Measurements from ENCODE around the gene ATG4D.

The ATG4D gene

GRCh38 chr19:10517361-10517759, 26.3 kb upstream of the ATG4D start, which contains the start of gene S1PR5:
Gene S1PR5, minus strand, starts transcription at chr19:10517447. Its CDS starts 2,436 bp downstream, at chr19:10515011.
- 0 out of 2 replicates have a peak within 1 kb of the TSS, but pooled peaks have one; percentile 46 for H3K27ac ChIP-seq
- TF ChIP-seq POLR2AphosphoS5 (IDR thresholded peaks at IDR 0.05; ENCODE audit: borderline replicate concordance, low read depth, low read length) = no peak
- H3K4me3 ChIP-seq = peak within 1 kb of the TSS; percentile 86
- H3K9ac ChIP-seq (ENCODE audit: insufficient read length) = peak within 1 kb of the TSS; percentile 75
- no peaks in the 10 kb centered on the region for H3K9me3 ChIP-seq (ENCODE audit: low read depth, low read length)
- H3K36me3 ChIP-seq (ENCODE audit: insufficient read depth, low read length) = no peaks in the 10 kb centered on the region; the same call in 1 of the 2 replicates
- no peak for DNase-seq (ENCODE audit: low read depth, low spot score)

GRCh38 chr19:10517760-10518443, 25.8 kb upstream of the ATG4D start:
- Histone ChIP-seq H3K4me3 (peak overlapping the region; percentile 86), H3K27ac (no peak overlapping the region), H3K36me3 (ENCODE audit: insufficient read depth, low read length) (no peaks in the 10 kb centered on the region; the same call in 1 of the 2 replicates), H3K9me3 (ENCODE audit: low read depth, low read length) (no peaks in the 10 kb centered on the region), H3K9ac (ENCODE audit: insufficient read length) (peak overlapping the region; percentile 75)
- no peak for DNase-seq (ENCODE audit: low read depth, low spot score)
- TF ChIP-seq FOXP2 (optimal IDR thresholded peaks at IDR 0.05; ENCODE audit: control extremely low read depth, extremely low read length, insufficient read depth) = no peak
- TF ChIP-seq EZH2 (IDR thresholded peaks at IDR 0.05) = no peak
- TF ChIP-seq POLR2AphosphoS5 (IDR thresholded peaks at IDR 0.05; ENCODE audit: borderline replicate concordance, low read depth, low read length) = no peak

DNA sequence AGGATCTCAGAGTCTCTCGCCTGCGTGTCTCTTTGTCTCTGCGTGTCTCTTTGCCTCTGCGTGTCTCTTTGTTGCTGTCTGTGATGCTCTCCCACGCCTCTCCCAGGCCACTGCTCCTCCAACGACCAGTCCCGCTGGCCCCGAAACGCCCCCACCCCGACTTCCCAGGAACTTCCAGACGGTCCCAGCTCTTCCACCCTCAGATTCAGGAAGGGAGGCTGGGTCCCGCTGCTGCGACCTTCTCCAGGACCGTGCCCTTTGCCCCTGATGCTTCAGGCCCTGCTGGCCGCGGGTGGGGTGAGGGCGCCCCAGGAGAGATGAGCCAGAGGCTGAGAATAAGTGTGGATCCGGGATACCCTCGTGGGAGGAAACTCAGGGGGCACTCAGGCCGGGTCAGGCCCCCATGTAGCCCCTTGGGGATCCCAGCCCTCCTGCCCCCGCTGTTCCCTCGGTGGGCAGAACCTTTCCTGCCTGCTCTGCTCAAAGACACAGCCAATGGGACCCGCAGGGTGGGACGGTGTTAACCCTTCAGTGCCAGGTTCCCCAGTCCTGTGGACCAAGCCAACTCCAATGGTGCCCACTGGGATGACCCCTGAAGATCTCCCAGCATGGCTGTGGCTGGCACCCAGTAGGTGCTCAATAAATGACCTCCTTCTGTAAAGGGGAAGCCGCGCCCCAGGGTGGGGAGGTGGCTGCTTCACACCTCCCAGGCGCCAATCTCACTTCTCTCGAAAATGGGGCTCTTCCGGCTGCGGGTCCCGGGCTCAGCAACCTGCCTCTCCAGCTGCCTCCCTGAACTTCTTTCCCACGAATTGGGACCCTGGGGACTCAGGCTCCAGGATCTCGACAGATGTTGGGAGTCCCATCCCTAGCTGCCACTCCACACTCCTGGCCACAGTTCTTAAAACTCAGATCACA, 25.0 kb upstream of the ATG4D start:
- Histone ChIP-seq H3K9ac (ENCODE audit: insufficient read length) (no peak overlapping the region), H3K4me3 (peak overlapping the region; percentile 86; the same call in 1 of the 2 replicates), H3K27ac (no peak overlapping the region), H3K36me3 (ENCODE audit: insufficient read depth, low read length) (no peaks in the 10 kb centered on the region; the same call in 1 of the 2 replicates), H3K9me3 (ENCODE audit: low read depth, low read length) (no peaks in the 10 kb centered on the region)
- no peak for DNase-seq (ENCODE audit: low read depth, low spot score)
- TF ChIP-seq FOXP2 (optimal IDR thresholded peaks at IDR 0.05; ENCODE audit: control extremely low read depth, extremely low read length, insufficient read depth) (no peak), POLR2AphosphoS5 (IDR thresholded peaks at IDR 0.05; ENCODE audit: borderline replicate concordance, low read depth, low read length) (no peak), EZH2 (IDR thresholded peaks at IDR 0.05) (no peak)

DNA sequence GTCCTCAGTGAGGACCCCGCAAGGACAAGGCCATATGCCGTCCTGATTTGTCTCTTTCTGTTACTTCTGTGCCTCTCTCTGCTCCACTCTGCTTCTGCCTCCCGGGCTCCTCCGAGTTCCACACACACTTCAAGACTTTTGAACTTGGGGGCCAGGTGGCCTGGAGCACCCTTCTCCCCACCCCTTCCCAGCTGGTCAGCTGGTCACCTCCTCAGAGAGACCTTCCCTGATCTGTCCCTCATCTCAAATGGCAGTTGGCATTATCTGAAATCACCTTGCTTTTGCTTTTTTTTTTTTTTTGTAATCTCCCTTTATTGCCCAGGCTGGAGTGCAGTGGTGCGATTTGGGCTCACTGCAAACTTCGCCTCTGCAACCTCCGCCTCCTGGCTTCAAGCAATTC, 24.3 kb upstream of the ATG4D start:
- Histone ChIP-seq H3K27ac (no peak overlapping the region), H3K36me3 (ENCODE audit: insufficient read depth, low read length) (no peaks in the 10 kb centered on the region; the same call in 1 of the 2 replicates), H3K4me3 (no peak overlapping the region), H3K9me3 (ENCODE audit: low read depth, low read length) (no peaks in the 10 kb centered on the region), H3K9ac (ENCODE audit: insufficient read length) (no peak overlapping the region)
- TF ChIP-seq FOXP2 (optimal IDR thresholded peaks at IDR 0.05; ENCODE audit: control extremely low read depth, extremely low read length, insufficient read depth) (no peak), POLR2AphosphoS5 (IDR thresholded peaks at IDR 0.05; ENCODE audit: borderline replicate concordance, low read depth, low read length) (no peak), EZH2 (IDR thresholded peaks at IDR 0.05) (no peak)
- no peak for DNase-seq (ENCODE audit: low read depth, low spot score)

- H3K4me3 ChIP-seq = no peak overlapping the region
- TF ChIP-seq FOXP2 (optimal IDR thresholded peaks at IDR 0.05; ENCODE audit: control extremely low read depth, extremely low read length, insufficient read depth) = no peak
- no peak for TF ChIP-seq POLR2AphosphoS5 (IDR thresholded peaks at IDR 0.05; ENCODE audit: borderline replicate concordance, low read depth, low read length)
- no peak for TF ChIP-seq EZH2 (IDR thresholded peaks at IDR 0.05)
- H3K27ac ChIP-seq = no peak overlapping the region
- no peak overlapping the region for H3K9ac ChIP-seq (ENCODE audit: insufficient read length)
- no peak for DNase-seq (ENCODE audit: low read depth, low spot score)
- no peaks in the 10 kb centered on the region for H3K9me3 ChIP-seq (ENCODE audit: low read depth, low read length)
- H3K36me3 ChIP-seq (ENCODE audit: insufficient read depth, low read length) = no peaks in the 10 kb centered on the region
These were observed 22.9 kb upstream of the ATG4D start for GRCh38 chr19:10520652-10521318.

- Histone ChIP-seq H3K27ac (no peak overlapping the region), H3K4me3 (no peak overlapping the region), H3K9ac (ENCODE audit: insufficient read length) (no peak overlapping the region), H3K36me3 (ENCODE audit: insufficient read depth, low read length) (no peaks in the 10 kb centered on the region), H3K9me3 (ENCODE audit: low read depth, low read length) (no peaks in the 10 kb centered on the region)
- TF ChIP-seq POLR2AphosphoS5 (IDR thresholded peaks at IDR 0.05; ENCODE audit: borderline replicate concordance, low read depth, low read length) = no peak
- TF ChIP-seq FOXP2 (optimal IDR thresholded peaks at IDR 0.05; ENCODE audit: control extremely low read depth, extremely low read length, insufficient read depth) = no peak
- no peak for TF ChIP-seq EZH2 (IDR thresholded peaks at IDR 0.05)
- DNase-seq (ENCODE audit: low read depth, low spot score) = no peak
These were observed 22.1 kb upstream of the ATG4D start for GRCh38 chr19:10521461-10522171.

GRCh38 chr19:10523135-10523636, 20.5 kb upstream of the ATG4D start:
- Histone ChIP-seq H3K9ac (ENCODE audit: insufficient read length) (no peak overlapping the region), H3K36me3 (ENCODE audit: insufficient read depth, low read length) (no peaks in the 10 kb centered on the region), H3K27ac (no peak overlapping the region), H3K4me3 (no peak overlapping the region), H3K9me3 (ENCODE audit: low read depth, low read length) (no peaks in the 10 kb centered on the region)
- TF ChIP-seq POLR2AphosphoS5 (IDR thresholded peaks at IDR 0.05; ENCODE audit: borderline replicate concordance, low read depth, low read length) (no peak), EZH2 (IDR thresholded peaks at IDR 0.05) (no peak), FOXP2 (optimal IDR thresholded peaks at IDR 0.05; ENCODE audit: control extremely low read depth, extremely low read length, insufficient read depth) (no peak)
- DNase-seq (ENCODE audit: low read depth, low spot score) = no peak
